A673 (cell line): ENCODE data around the gene ARFIP1. TPM values are rescaled to one million over a fixed set of nuclear protein-coding genes. Genes with fewer than 3 reads are reported as not detected.

Experiments used
- BruUV-seq: library from RNA; stranded (reverse); fragments of 400-500 nt; replicated peaks from 2 replicates; lab custom pipeline; 2021; lab: Mats Ljungman, UMichigan
- CTCF ChIA-PET: fragments of 300-600 bp; sonication (Branson Sonifier 250); formaldehyde crosslinking; loops from one replicate; lab custom pipeline; 2022; ENCODE audit warnings: antibody characterized with exemption; lab: Charles Lee
- POLR2A ChIA-PET: fragments of 300-600 bp; sonication (Branson Sonifier 250); formaldehyde crosslinking; loops from one replicate; lab custom pipeline; 2022; ENCODE audit warnings: antibody characterized with exemption; ENCODE audit not compliant: low non-redundant PET; lab: Charles Lee
- DNase-seq: peaks from one replicate; pipeline ENCODE4 v3.0.0-alpha.2; 2015; ENCODE audit warnings: low spot score
- H3K27ac ChIP-seq: fragments of 200-600 bp; sonication (generic); 2 replicates; pipeline ENCODE4 v1.5.1; 2016; ENCODE audit warnings: mixed run types, low read depth, mild to moderate bottlenecking, mixed read lengths, antibody characterized with exemption, low read length; ENCODE audit not compliant: poor library complexity, severe bottlenecking
- H3K27me3 ChIP-seq: fragments of 200-600 bp; sonication (generic); replicated peaks from 2 replicates; pipeline ENCODE4 v1.6.1; 2017; ENCODE audit warnings: mixed run types, low read depth, mild to moderate bottlenecking, mixed read lengths, antibody characterized with exemption, low read length; ENCODE audit not compliant: insufficient read depth, poor library complexity
- H3K36me3 ChIP-seq: fragments of 200-600 bp; sonication (generic); 2 replicates; pipeline ENCODE4 v1.6.1; 2016; ENCODE audit warnings: mixed run types, mild to moderate bottlenecking, mixed read lengths, antibody characterized with exemption, low read length; ENCODE audit not compliant: insufficient read depth, poor library complexity, severe bottlenecking
- H3K4me1 ChIP-seq: fragments of 200-600 bp; sonication (generic); 2 replicates; pipeline ENCODE4 v1.6.1; 2017; ENCODE audit warnings: mixed run types, mild to moderate bottlenecking, mixed read lengths, antibody characterized with exemption, low read length; ENCODE audit not compliant: insufficient read depth, poor library complexity, severe bottlenecking
- H3K4me3 ChIP-seq: fragments of 200-600 bp; sonication (generic); 2 replicates; pipeline ENCODE4 v1.5.1; 2016; ENCODE audit warnings: low read depth, mixed run types, mild to moderate bottlenecking, mixed read lengths, low read length; ENCODE audit not compliant: poor library complexity, severe bottlenecking
- H3K9me3 ChIP-seq: fragments of 200-600 bp; sonication (generic); 2 replicates; pipeline ENCODE4 v1.6.1; 2016; ENCODE audit warnings: mixed run types, low read depth, mild to moderate bottlenecking, mixed read lengths, antibody characterized with exemption, low read length; ENCODE audit not compliant: poor library complexity, severe bottlenecking
- CTCF ChIP-seq: fragments of 300-800, 200-600 bp; sonication (generic); conservative IDR thresholded peaks from 2 replicates; pipeline ENCODE4 v1.5.1; 2017; ENCODE audit warnings: low read depth, mild to moderate bottlenecking, antibody characterized with exemption, low read length, moderate library complexity, mixed read lengths
- EZH2 ChIP-seq: fragments of 200-600 bp; sonication (generic); IDR thresholded peaks from 2 replicates; pipeline ENCODE4 v1.6.1; 2017; ENCODE audit warnings: borderline replicate concordance, low read depth, mild to moderate bottlenecking, mixed read lengths, antibody characterized with exemption, low read length; ENCODE audit not compliant: poor library complexity, severe bottlenecking
- intact Hi-C: fragments of 100-400 bp; cut with micrococcal nuclease; formaldehyde crosslinking; loops from one replicate; pipeline ENCODE4 v1.10.0; 2022; ENCODE audit not compliant: unreplicated experiment
- total RNA-seq: library from RNA; stranded (reverse); gene quantifications from 2 replicates; pipeline ENCODE4 v1.2.3, GENCODE V29; 2021

Gene ARFIP1
- total RNA-seq, 1 experiment from 2014 or later: 30.4 TPM

- BruUV-seq: no TSS peak
- H3K27ac ChIP-seq: no peak overlapping the region
- no peaks in the 10 kb centered on the region for H3K9me3 ChIP-seq
- CTCF ChIA-PET: no interaction called here
- intact Hi-C loops: loop anchor here (5.0 kb wide), 1 partner anchor 147 kb away; no protein-coding TSS in a partner anchor
- no peaks in the 10 kb centered on the region for H3K4me1 ChIP-seq
- TF ChIP-seq EZH2 (no peak), CTCF (no peak)
- POLR2A ChIA-PET: no interaction called here
- H3K36me3 ChIP-seq: no peaks in the 10 kb centered on the region
- DNase-seq: no peak
- no peak overlapping the region for H3K4me3 ChIP-seq
- H3K27me3 ChIP-seq: peaks cover 55% of the 10 kb centered on the region
These were observed 155.4 kb downstream of the ARFIP1 start for GRCh38 chr4:152935143-152935542.

GRCh38 chr4:152935631-152936445 is 156.1 kb downstream of the ARFIP1 start, which contains the start of gene FHDC1:
Gene FHDC1 (plus strand): TSS chr4:152936323. CDS start chr4:152943058, 6,735 bp downstream.
- H3K27me3 ChIP-seq: peaks cover 61% of the 10 kb centered on the region

More at GRCh38 chr4:152935631-152936445, 156.1 kb downstream of the ARFIP1 start, which contains the start of gene FHDC1:
- intact Hi-C loops: loop anchor here (5.0 kb wide), 1 partner anchor 146 kb away; no protein-coding TSS in a partner anchor
- Histone ChIP-seq H3K4me3 (peak within 1 kb of the TSS; percentile 61), H3K4me1 (no peaks in the 10 kb centered on the region), H3K27ac (no peak within 1 kb of the TSS), H3K36me3 (no peaks in the 10 kb centered on the region), H3K9me3 (no peaks in the 10 kb centered on the region)
- BruUV-seq: no TSS peak
- no peak for DNase-seq
- TF ChIP-seq CTCF: no peak
- TF ChIP-seq EZH2: peak; percentile 50
- ChIA-PET CTCF (no interaction called here), POLR2A (no interaction called here)
